ENCODE measurements around the gene THAP7.

The THAP7 gene

GRCh38 chr22:20962491-20962945, 39.4 kb downstream of the THAP7 start:
- no peak for DNase-seq

GRCh38 chr22:20960609-20961008, 41.3 kb downstream of the THAP7 start:
- no peak for DNase-seq

GRCh38 chr22:20959578-20960461, 42.1 kb downstream of the THAP7 start:
- DNase-seq, result no peak

- peak; percentile 60 for DNase-seq
Observed at GRCh38 chr22:20957683-20958431, 44.1 kb downstream of the THAP7 start.

GRCh38 chr22:20957102-20957682, 44.7 kb downstream of the THAP7 start:
- DNase-seq, result no peak

- DNase-seq, result peak; percentile 46
Observed at GRCh38 chr22:20956258-20957101, 45.4 kb downstream of the THAP7 start.

GRCh38 chr22:20955548-20955947, 46.4 kb downstream of the THAP7 start:
- peak; percentile 39 for DNase-seq

- DNase-seq, result no peak
Observed at GRCh38 chr22:20953668-20954500, 48.0 kb downstream of the THAP7 start.

GRCh38 chr22:20953342-20953608, 48.6 kb downstream of the THAP7 start:
- DNase-seq, result no peak

- DNase-seq, result no peak
Observed at GRCh38 chr22:20952544-20953341, 49.2 kb downstream of the THAP7 start.

GRCh38 chr22:20951932-20952380, 50.0 kb downstream of the THAP7 start:
- DNase-seq, result no peak

GRCh38 chr22:20951151-20951931, 50.6 kb downstream of the THAP7 start:
- DNase-seq, result no peak

GRCh38 chr22:20949698-20950183, 52.2 kb downstream of the THAP7 start:
- DNase-seq, result no peak

All from hematopoietic multipotent progenitor cell treated with erythropoietin and hydrocortisone succinate and interleukin-3 and kit ligand, for 8 days (in vitro differentiated cells).